Fibroblast of villous mesenchyme (primary cell): ENCODE data around the gene LGALS3. TPM values are rescaled to one million over a fixed set of nuclear protein-coding genes. Genes with fewer than 3 reads are reported as not detected.

ENCODE experiments used
- DNase-seq: peaks from one replicate; pipeline ENCODE4 v3.0.0-alpha.2; 2010; ENCODE audit warnings: low read depth
- H3K4me3 ChIP-seq: 2 replicates; pipeline ENCODE4 v1.5.1; 2011; ENCODE audit warnings: low read depth, mild to moderate bottlenecking, low read length
- CTCF ChIP-seq: IDR thresholded peaks from 2 replicates; pipeline ENCODE4 v1.5.1; 2012; ENCODE audit warnings: low read depth, mild to moderate bottlenecking, low read length; ENCODE audit not compliant: insufficient read depth
- total RNA-seq: library from RNA; depleted of rRNA; stranded (reverse); fragments of >200 nt; gene quantifications from 2 replicates; pipeline ENCODE4 v1.2.3, GENCODE V29; 2012

The LGALS3 gene
- total RNA-seq, 1 donor, result 120 TPM

GRCh38 chr14:55103005-55103640 lies 25.9 kb upstream of the LGALS3 start:
- no peak for TF ChIP-seq CTCF
- DNase-seq, result peak; percentile 98
- H3K4me3 ChIP-seq, result peak overlapping the region; percentile 26

- no peak for TF ChIP-seq CTCF
- H3K4me3 ChIP-seq, result no peak overlapping the region
- DNase-seq, result no peak
Measured at GRCh38 chr14:55103971-55104954, 24.8 kb upstream of the LGALS3 start.

- no peak for TF ChIP-seq CTCF
- no peak overlapping the region for H3K4me3 ChIP-seq
- DNase-seq, result no peak
Measured at GRCh38 chr14:55105991-55106390, 23.1 kb upstream of the LGALS3 start.

- TF ChIP-seq CTCF, result no peak
- DNase-seq, result peak; percentile 95
- H3K4me3 ChIP-seq, result no peak overlapping the region
Measured at GRCh38 chr14:55107766-55108554, 21.1 kb upstream of the LGALS3 start.

GRCh38 chr14:55109836-55110235 lies 19.2 kb upstream of the LGALS3 start:
- no peak overlapping the region for H3K4me3 ChIP-seq
- TF ChIP-seq CTCF, result no peak
- DNase-seq, result no peak

GRCh38 chr14:55111122-55111708 lies 17.8 kb upstream of the LGALS3 start:
- no peak for TF ChIP-seq CTCF
- no peak for DNase-seq
- no peak overlapping the region for H3K4me3 ChIP-seq
